ENCODE measurements around the gene RNF183.

- TF ChIP-seq, protein P1, sequence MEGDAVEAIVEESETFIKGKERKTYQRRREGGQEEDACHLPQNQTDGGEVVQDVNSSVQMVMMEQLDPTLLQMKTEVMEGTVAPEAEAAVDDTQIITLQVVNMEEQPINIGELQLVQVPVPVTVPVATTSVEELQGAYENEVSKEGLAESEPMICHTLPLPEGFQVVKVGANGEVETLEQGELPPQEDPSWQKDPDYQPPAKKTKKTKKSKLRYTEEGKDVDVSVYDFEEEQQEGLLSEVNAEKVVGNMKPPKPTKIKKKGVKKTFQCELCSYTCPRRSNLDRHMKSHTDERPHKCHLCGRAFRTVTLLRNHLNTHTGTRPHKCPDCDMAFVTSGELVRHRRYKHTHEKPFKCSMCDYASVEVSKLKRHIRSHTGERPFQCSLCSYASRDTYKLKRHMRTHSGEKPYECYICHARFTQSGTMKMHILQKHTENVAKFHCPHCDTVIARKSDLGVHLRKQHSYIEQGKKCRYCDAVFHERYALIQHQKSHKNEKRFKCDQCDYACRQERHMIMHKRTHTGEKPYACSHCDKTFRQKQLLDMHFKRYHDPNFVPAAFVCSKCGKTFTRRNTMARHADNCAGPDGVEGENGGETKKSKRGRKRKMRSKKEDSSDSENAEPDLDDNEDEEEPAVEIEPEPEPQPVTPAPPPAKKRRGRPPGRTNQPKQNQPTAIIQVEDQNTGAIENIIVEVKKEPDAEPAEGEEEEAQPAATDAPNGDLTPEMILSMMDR (IDR thresholded peaks at IDR 0.05; ENCODE audit: insufficient read depth, low read length), result no peak
- TF ChIP-seq POLR2AphosphoS5 (IDR thresholded peaks at IDR 0.05; ENCODE audit: low read depth) (no peak), SPI1 (IDR thresholded peaks at IDR 0.05; ENCODE audit: borderline replicate concordance, low read depth) (no peak)
These were observed 3.4 kb upstream of the RNF183 start for GRCh38 chr9:113306566-113306965.

Measured in HL-60 (cell line).